ENCODE data around the gene TNS3. TPM values are rescaled to one million over a fixed set of nuclear protein-coding genes. Genes with fewer than 3 reads are reported as not detected.

Gene TNS3
- total and polyA plus RNA-seq, 9 of the 15 experiments (the other 6 are each of a cell fraction or from before 2014, with no cell fraction given): 0.20 TPM; not detected in 8

DNA sequence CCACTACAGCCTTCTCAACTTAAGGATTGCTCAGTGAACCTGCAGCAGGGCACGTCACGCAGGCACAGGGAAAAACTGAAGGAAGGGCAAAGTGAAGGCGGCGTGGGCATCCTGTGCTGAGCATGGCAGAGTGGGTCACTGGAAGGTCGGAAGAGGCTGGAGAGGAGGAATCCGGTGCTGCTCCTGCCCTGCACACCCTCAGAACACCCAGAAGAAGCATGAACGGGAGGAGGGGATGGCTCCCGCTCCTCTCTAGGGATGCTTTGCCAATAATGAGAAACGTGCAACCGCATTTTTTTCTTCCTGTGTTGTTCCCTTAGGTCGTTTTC lies 175.1 kb downstream of the TNS3 start:
- no peaks in the 10 kb centered on the region for H3K36me3 ChIP-seq (ENCODE audit: control insufficient read depth, insufficient read depth, low read length)
- no TSS peak for BruUV-seq (replicated peaks)
- ChIA-PET CTCF (ENCODE audit: low intra/inter-chr PET ratio) (no interaction called here), POLR2A (no interaction called here)
- no peak for DNase-seq (ENCODE audit: extremely low read depth in 1 of 4, low spot score in 3 of 4)
- in situ Hi-C loops (cut with MboI): no loop called here
- 0 out of 2 replicates have a peak, but pooled peaks cover 5% of the 10 kb centered on the region for H4K20me1 ChIP-seq (replicated peaks; ENCODE audit: control insufficient read depth, insufficient read depth, low read length)
- TF ChIP-seq RBM39 (optimal IDR thresholded peaks at IDR 0.05; ENCODE audit: low read depth, low read length) (no peak), ZNF408 (CRISPR knock-in tag; IDR thresholded peaks at IDR 0.05; ENCODE audit: low read depth) (no peak), MLX (CRISPR knock-in tag; conservative IDR thresholded peaks at IDR 0.05) (no peak), HMBOX1 (IDR thresholded peaks at IDR 0.05) (no peak), ZNF79 (CRISPR knock-in tag; IDR thresholded peaks at IDR 0.05; ENCODE audit: low read depth) (no peak), ZNF239 (CRISPR knock-in tag; IDR thresholded peaks at IDR 0.05) (no peak), RERE (CRISPR knock-in tag; IDR thresholded peaks at IDR 0.05; ENCODE audit: borderline replicate concordance) (no peak), PCBP2 (IDR thresholded peaks at IDR 0.05; ENCODE audit: low read depth, low read length, poor library complexity, severe bottlenecking) (no peak)
- TF ChIP-seq, protein P1, sequence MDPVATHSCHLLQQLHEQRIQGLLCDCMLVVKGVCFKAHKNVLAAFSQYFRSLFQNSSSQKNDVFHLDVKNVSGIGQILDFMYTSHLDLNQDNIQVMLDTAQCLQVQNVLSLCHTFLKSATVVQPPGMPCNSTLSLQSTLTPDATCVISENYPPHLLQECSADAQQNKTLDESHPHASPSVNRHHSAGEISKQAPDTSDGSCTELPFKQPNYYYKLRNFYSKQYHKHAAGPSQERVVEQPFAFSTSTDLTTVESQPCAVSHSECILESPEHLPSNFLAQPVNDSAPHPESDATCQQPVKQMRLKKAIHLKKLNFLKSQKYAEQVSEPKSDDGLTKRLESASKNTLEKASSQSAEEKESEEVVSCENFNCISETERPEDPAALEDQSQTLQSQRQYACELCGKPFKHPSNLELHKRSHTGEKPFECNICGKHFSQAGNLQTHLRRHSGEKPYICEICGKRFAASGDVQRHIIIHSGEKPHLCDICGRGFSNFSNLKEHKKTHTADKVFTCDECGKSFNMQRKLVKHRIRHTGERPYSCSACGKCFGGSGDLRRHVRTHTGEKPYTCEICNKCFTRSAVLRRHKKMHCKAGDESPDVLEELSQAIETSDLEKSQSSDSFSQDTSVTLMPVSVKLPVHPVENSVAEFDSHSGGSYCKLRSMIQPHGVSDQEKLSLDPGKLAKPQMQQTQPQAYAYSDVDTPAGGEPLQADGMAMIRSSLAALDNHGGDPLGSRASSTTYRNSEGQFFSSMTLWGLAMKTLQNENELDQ (CRISPR knock-in tag; IDR thresholded peaks at IDR 0.05; ENCODE audit: borderline replicate concordance): no peak
- no peaks in the 10 kb centered on the region for H3K9me1 ChIP-seq (ENCODE audit: control insufficient read depth, insufficient read depth, low read length)
- intact Hi-C loops (cut with micrococcal nuclease): no loop called here
- H3K27me3 ChIP-seq (ENCODE audit: control insufficient read depth in 2 of 2, insufficient read depth in 2 of 2, low read length in 2 of 2): peaks cover 16 to 65% of the 10 kb centered on the region in 2 experiments; a peak in 4 of 5 replicates
- under 1% methylated on average over 11 of the region's 11 CpGs for WGBS (ENCODE audit: insufficient coverage, low coverage, missing lambda C conversion rate)
- no peaks in the 10 kb centered on the region for H3K9me3 ChIP-seq (replicated peaks; ENCODE audit: control insufficient read depth, insufficient read depth, low read depth, low read length)
- no peak overlapping the region for H3K9ac ChIP-seq (ENCODE audit: insufficient read depth in 1 of 2, low read depth in 2 of 2, low read length in 2 of 2)
- H3K27ac ChIP-seq (ENCODE audit: extremely low read depth, low read depth, low read length): no peak overlapping the region
- H2AFZ ChIP-seq (ENCODE audit: low read depth, low read length): no peak overlapping the region
- no peak overlapping the region for H3K4me3 ChIP-seq
- H3K79me2 ChIP-seq (ENCODE audit: control insufficient read depth, insufficient read depth, low read length): no peaks in the 10 kb centered on the region
- no peak overlapping the region for H3K4me2 ChIP-seq (ENCODE audit: insufficient read depth, low read length)
- H3K4me1 ChIP-seq (replicated peaks in 1 of 2; ENCODE audit: control insufficient read depth in 2 of 2, insufficient read depth in 2 of 2, low read length in 2 of 2): 0 out of 5 replicates have a peak, but pooled peaks cover 0 to 3% of the 10 kb centered on the region in 2 experiments
- ATAC-seq: no peak
- FAIRE-seq: no peak
